Germinal center (tissue), 1 donor: ENCODE data around the gene BICRAL.
A peak's percentile ranks its signal among the peaks of the same experiment; 100 is the strongest.
"Not testable (repeated sequence)": the region's sequence is repeated elsewhere in the genome, so short reads cannot be mapped to it uniquely, and the experiment has no call there.

Experiments
- DNase-seq: peaks from one replicate; pipeline ENCODE4 v3.0.0; 2012; ENCODE audit warnings: mixed read lengths, low spot score

Gene BICRAL

DNA sequence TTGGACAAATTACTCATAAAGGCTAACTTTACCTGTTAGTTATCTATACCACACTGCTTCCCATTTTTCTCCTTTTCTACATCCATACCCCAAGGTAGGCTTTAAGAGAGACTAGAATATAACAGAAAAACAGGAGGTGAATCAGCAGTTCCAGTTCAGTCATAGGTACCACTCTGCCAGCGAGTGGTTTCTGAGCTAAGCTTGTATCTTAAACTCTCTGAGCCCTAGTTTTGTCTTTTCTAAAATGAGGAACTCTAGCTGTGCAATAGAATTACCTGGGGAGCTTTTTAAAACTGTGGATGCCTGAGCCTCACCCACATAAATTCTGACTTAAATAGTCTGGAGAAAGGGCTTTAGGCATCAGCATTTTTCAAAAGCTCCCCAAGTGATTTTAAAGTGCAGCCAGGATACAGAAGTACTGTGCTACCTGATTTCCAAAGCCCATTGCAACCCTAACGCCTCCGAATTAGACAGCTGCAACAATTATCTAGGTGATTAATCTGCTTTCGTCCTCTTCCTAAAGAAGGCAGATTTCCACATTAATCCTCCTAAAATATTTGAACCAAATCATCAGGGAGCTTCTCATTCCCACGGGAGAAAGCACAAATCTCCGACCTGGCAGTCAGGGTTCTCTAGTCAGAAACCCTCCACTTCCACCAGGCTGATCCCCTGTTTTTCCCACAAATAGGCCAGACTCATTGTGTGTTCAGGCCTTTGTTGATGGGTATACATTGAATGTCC lies 60.2 kb downstream of the BICRAL start:
- DNase-seq: no peak

- no peak for DNase-seq
Observed at GRCh38 chr6:42845327-42845694, 63.5 kb downstream of the BICRAL start.

DNA sequence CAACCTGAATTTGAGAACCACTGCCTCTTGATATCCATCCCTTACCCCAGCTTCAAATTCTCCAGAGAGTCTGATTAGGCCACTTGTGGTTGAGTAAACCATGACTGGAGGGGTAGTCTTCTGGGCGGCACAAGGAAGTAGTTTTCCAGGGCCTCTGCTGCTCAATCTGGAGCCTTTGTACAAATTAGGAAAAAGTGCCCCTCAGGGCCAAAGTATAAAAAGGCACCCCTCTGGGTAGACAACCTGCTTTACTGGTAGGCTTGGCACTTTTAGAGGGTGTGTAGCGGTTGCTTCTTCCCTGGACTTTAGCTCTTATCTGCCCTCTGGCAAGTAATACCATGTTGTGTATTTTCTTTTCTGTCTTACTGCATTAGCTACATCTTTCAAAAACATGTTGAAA lies 64.7 kb downstream of the BICRAL start:
- DNase-seq: no peak

DNA sequence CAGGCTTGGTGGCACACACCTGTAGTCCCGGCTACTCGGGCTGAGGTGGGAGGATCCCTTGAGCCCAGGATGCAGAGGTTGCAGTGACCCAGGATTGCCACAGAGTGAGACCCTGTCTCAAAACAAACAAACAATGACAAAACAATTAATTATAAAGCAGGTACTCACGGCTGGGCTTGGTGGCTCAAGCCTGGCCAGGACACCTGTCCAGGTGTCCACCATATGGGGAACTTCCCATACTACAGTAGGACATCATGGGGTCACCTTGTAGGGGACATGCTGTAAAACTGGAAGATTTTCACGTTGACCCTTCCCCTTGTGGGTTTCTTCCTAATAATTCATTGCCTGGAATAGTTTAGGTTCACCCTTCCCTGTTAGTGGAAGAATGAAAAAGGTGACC lies 66.8 kb downstream of the BICRAL start:
- DNase-seq: no peak

GRCh38 chr6:42851599-42851998 lies 69.7 kb downstream of the BICRAL start:
- no peak for DNase-seq

DNA sequence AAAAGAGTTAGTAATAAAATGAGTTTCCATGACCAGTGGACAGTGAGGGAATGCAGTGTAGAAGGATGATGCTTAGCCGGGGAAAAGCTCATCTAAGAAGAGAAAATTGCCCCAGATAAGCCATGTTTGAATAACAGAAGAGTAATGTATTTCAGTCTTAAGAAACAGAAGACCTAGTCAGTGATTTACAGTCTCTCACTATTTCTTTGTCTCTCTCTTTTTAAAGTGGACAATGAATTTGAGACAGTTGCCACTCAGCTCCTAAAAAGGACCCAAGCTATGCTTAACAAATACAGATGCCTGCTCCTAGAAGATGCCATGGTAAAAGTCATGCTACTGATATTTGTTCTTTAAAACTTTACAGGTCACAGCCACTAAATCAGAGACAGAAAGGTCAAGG lies 78.2 kb downstream of the BICRAL start:
- DNase-seq: no peak

- no peak for DNase-seq
Observed at GRCh38 chr6:42860481-42860880, 78.6 kb downstream of the BICRAL start.

- DNase-seq: no peak
Observed at GRCh38 chr6:42864602-42865001, 82.8 kb downstream of the BICRAL start.

DNA sequence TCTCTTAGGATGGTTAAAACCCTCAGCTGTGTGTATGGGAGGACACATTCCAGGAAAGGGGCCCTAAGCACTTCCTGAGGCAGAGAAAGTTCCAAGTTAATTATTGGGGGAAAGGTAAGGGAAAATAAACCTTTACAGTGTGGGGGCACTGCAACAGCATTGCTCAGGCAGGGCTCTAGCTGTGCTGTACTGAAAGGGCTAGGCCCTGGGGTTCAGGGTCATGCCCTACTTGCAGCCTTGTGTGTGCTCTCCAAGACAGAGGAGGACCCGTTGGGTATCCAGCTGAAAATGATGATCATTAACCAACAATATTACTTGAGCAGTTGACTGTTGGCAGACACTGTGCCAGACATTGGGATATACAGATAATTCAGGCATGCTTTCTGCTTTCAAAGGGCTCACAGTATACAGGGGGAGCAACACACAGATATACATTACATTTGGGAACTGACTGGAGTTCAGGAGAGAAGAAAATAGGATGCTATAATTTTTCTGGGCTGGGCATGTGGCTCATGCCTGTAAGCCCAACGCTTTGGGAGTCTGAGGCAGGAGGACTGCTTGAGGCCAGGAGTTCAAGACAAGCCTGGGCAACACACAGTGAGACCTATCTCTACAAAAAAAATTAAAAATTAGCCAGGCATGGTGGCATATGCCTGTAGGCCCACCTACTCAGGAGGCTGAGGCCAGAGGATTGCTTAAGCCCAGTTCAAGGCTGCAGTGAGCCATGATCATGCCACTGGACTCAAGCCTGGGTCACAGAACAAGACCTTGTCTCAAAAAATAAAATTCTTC lies 88.5 kb downstream of the BICRAL start:
- no peak for DNase-seq

DNA sequence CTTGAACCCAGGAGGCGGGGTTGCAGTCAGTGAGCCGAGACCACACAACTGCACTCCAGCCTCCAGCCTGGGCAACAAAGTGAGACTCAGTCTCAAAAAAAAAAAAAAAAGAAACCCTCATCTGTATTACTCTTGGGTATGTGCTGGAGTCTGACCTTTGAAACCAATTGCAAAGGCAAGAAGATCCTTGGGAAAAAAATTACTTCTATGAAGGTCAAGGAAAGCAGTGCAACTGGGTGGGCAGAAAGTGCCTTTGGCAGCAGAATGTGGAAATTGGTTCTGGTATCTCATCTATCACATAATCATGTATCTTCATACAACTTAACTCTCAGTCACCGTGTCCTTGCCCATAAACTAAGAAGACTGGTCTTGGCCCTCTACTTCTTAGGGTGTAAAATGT lies 89.9 kb downstream of the BICRAL start:
- DNase-seq: no peak

- DNase-seq: no peak
Observed at GRCh38 chr6:42873313-42873712, 91.5 kb downstream of the BICRAL start.

- no peak for DNase-seq
Observed at GRCh38 chr6:42877695-42878094, 95.8 kb downstream of the BICRAL start.

GRCh38 chr6:42879372-42880239 lies 97.8 kb downstream of the BICRAL start, which contains the start of gene RPL7L1:
TSS of gene RPL7L1 (plus strand) at chr6:42879616. CDS start at chr6:42879911, 295 bp downstream.
- peak; percentile 81 for DNase-seq

- DNase-seq: not testable (repeated sequence)
Observed at GRCh38 chr6:42880240-42880817, 98.5 kb downstream of the BICRAL start.

DNA sequence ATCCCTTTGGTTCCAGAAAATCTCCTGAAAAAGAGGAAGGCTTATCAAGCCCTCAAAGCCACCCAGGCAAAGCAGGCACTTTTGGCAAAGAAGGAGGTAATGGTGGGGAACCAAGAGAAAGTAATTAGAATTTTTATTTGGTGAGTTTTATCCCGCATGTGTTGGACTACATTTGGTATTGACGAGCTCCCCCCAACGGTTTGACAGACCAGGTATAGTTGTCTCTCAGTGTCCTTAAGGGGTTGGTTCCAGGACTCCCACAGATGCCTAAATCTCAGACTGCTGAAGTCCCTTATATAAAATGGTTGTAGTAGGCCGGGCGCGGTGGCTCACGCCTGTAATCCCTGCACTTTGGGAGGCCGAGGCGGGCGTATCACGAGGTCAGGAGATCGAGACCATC lies 99.0 kb downstream of the BICRAL start:
- not testable (repeated sequence) for DNase-seq

GRCh38 chr6:42885702-42886101 lies 103.8 kb downstream of the BICRAL start:
- DNase-seq: no peak

DNA sequence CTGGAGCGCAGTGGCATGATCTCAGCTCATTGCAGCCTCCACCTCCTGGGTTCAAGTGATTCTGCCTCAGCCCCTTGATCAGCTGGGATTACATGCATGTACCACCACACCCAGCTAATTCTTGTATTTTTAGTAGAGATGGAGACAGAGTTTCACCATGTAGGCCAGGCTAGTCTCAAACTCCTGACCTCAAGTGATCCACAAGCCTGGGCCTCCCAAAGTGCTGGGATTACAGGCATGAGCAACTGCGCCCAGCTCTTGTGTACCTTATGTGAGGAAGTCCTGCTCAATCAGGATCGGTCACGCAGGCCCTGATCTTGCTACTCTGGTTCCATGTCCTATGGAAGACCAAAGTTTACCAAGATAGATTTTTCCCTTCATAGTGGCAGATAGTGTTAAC lies 106.3 kb downstream of the BICRAL start:
- not testable (repeated sequence) for DNase-seq

DNA sequence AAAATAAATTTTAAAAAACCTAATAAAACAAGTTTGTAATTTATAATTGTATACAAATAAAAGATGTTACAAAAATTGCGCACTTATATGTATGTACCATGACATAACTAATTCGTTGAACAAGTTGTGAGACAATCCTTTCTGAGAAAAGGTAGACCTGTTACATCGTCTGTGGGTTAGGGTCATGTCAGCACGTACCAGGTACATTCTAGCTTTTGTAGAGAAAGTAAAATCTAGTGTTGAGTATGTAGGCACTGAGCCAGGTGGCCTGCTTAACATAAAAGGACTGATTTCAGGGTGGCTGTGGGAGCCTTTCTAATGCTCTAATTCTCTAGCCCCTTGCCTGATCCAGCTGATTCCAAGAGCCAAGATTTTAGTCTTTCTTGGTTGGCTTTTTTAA lies 108.0 kb downstream of the BICRAL start:
- no peak for DNase-seq

- DNase-seq: peak; percentile 93
Observed at GRCh38 chr6:42890311-42891198, 108.7 kb downstream of the BICRAL start.

GRCh38 chr6:42891199-42891722 lies 109.4 kb downstream of the BICRAL start:
- DNase-seq: no peak
